Left kidney (tissue), 2 donors: Measurements from ENCODE around the gene EML1. TPM values are rescaled to one million over a fixed set of nuclear protein-coding genes. Genes with fewer than 3 reads are reported as not detected.

Experiments used
- DNase-seq: peaks from one replicate; pipeline ENCODE4 v3.0.0-alpha.2; 2013
- polyA plus RNA-seq: library from polyadenylated mRNA; unstranded; fragments of 120-200 nt; gene quantifications from one replicate; pipeline ENCODE4 v1.2.1, GENCODE V29; 2013; ENCODE audit not compliant: insufficient read length

The EML1 gene
- polyA plus RNA-seq, 1 donor: 38.5 TPM

GRCh38 chr14:99802301-99803105 lies 9.3 kb downstream of the EML1 start:
- DNase-seq: no peak

- no peak for DNase-seq
These were observed 10.0 kb downstream of the EML1 start for GRCh38 chr14:99803106-99803775.

DNA sequence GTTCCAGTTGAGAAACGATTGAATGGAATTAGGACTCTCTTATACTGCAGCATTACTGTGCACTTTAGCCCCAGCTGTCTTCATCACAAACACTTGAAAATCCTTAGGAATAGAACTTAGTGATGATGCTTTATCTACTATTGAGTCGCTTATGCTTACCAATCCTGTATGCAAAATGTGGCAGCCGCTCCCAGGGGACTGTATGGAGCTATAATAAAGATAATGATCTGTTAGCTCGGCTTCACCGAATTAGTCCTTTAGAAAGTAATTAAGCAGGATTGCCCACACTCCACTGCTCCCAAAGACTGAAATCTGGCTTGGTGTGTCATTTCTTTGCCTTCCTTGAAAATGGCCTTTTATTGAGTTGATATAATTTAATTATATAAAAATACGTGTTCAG lies 10.6 kb downstream of the EML1 start:
- DNase-seq: no peak

GRCh38 chr14:99805757-99806439 lies 12.7 kb downstream of the EML1 start:
- DNase-seq: no peak

GRCh38 chr14:99806836-99807235 lies 13.6 kb downstream of the EML1 start:
- no peak for DNase-seq

DNA sequence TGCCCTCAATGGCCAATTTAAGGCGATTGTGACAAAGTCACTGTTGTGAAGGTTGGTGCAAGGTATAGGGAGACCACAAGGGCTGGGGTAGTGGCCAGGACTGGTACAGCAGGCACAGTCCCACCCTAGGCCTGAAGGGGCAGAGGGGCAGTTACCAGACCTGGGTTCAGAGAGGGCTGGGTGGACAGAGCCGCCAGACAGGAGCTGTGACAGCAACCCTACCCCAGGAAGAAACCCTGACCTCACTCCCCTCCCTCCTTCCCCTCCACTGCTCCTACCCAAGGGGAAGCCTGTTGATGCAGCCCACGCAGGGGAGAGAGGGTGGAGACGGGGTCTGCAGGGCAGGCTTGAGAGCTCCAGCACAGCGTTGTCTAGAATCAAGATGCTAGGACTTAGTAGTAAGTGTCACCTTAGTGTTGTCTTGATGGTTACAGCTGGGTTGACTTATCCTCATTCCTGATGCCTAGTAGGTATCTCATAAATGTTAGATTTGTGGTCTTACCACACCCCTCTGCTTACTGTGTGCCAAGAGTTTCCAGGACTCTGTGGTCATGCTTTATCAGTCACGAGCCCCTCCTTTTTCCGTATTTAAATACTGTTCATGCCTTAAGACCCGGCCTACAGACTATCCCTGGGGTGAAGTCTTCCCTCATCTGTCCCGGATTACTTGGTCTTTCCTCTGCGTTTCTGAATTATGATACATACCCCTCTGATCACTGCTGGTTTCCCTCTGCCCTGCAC lies 14.4 kb downstream of the EML1 start:
- DNase-seq: no peak

- DNase-seq: no peak
These were observed 14.9 kb downstream of the EML1 start for GRCh38 chr14:99808154-99808505.

- no peak for DNase-seq
These were observed 15.3 kb downstream of the EML1 start for GRCh38 chr14:99808515-99808914.

- DNase-seq: no peak
These were observed 16.1 kb downstream of the EML1 start for GRCh38 chr14:99809360-99809759.

- no peak for DNase-seq
These were observed 16.8 kb downstream of the EML1 start for GRCh38 chr14:99809859-99810558.

GRCh38 chr14:99810559-99810874 lies 17.3 kb downstream of the EML1 start:
- DNase-seq: no peak

- no peak for DNase-seq
These were observed 19.0 kb downstream of the EML1 start for GRCh38 chr14:99812096-99812750.

DNA sequence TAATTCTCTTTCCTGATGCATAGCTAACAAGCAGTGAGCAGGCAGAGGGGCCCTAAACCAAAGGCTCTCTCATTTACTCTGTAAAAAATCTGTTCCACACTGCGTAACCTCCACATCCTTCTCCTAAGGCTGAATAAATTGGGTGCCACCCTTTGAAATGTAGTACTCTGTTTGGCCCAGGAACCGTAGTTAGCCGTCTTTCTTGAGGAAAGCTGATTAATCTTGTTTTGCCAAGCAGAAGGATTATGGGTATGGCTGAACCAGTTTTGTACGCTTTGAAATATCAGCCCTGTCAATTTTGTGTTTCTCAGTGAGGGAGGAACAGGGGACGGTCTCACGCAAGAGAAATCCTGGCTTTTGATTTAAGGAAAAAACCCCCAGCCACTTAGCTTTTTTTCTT lies 19.7 kb downstream of the EML1 start:
- DNase-seq: no peak

DNA sequence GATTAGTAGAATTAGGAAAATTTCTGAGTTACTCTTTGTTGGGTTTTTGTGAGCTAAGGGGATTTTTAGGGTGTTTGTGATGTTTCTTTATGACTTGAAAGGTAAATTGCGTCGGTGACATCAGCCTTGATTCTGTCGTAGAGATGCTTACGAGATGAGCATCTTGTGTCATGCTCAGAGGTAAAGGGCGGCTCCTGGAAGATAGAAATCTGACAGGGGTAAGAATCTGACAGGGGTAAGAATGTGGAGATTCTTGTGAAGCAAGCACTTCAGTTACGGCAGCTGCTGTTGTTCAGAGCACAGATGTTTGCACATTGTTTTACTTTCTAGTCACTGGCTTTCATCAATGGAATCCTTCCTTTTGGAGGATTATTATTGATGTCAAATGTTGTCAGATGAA lies 22.5 kb downstream of the EML1 start:
- DNase-seq: no peak

DNA sequence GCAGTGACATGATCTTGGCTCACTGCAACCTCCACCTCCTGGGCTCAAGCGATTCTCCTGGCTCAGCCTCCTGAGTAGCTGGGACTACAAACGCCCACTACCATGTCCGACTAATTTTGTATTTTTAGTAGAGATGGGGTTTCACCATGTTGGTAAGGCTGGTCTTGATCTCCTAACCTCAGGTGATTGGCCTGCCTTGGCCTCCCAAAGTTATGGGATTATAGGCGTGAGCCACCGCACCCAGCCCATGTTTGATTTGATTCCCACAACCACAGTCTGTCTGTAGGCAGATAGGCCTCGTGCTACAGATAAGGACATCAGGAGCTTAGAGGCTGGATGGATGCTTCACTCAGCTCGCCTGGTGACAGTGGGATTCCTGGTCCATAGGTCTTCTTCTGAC lies 23.0 kb downstream of the EML1 start:
- no peak for DNase-seq

DNA sequence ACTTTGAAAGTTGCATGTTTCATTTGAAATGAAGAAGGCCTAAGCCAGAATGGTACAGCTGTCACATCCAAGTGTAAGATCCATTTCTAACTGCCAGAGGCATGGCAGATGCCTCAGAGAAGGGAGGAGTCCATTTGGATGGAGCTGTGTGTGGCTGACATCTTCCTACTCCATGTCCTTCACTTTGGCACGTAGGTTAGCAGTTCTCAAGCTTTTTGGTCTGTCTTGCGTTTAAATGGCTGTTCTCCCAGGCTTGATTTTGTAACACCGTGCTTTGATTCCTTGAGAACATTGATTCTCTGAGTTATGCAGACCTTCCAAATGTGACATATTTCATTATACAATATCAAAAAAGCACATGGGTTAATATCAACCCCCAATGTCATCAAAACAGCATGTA lies 23.4 kb downstream of the EML1 start:
- DNase-seq: no peak

DNA sequence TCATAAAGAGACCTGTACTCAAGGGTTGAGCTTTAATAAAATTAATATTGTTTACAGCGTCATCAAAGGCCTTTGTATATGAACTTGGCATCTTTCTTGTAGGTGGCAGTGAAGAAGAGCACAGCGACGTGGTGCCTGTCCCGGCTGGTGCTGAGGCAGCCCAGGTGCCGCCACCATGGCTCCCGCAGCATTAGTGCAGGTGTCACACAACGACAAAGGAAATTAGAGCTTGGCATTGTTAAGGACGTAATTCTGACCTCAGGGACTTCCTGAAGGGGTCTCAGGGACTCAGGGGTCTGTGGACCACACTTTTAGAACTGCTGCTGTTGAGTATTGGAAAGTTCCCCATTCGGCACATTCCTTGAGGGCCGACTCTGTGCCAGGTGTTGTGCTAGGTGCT lies 24.1 kb downstream of the EML1 start:
- no peak for DNase-seq

GRCh38 chr14:99818503-99819036 lies 25.4 kb downstream of the EML1 start:
- DNase-seq: no peak

DNA sequence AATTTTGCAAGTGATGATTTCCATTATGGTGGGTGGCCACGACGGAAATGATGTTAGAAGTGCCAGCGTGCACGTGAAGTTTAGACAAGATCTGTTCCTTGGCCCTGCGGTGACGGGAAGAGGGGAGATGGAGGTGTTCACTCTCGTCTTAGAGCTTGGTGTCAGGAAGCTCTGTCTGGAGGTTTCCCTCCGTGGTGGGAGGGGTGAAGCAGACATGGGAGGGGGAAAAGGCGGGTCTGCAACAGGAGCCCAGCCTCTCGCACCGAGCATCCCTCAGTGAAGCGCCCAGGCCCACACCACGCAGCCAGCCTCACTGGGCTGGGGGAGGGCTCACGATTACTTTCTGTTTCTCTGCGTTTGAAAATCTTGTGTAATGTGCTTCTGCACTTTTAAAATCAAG lies 26.3 kb downstream of the EML1 start:
- no peak for DNase-seq

GRCh38 chr14:99820702-99821331 lies 27.6 kb downstream of the EML1 start:
- DNase-seq: no peak
